ENCODE measurements around the gene KRT37.
"Not testable (repeated sequence)": the region's sequence is repeated elsewhere in the genome, so short reads cannot be mapped to it uniquely, and the experiment has no call there.

KRT37 gene

DNA sequence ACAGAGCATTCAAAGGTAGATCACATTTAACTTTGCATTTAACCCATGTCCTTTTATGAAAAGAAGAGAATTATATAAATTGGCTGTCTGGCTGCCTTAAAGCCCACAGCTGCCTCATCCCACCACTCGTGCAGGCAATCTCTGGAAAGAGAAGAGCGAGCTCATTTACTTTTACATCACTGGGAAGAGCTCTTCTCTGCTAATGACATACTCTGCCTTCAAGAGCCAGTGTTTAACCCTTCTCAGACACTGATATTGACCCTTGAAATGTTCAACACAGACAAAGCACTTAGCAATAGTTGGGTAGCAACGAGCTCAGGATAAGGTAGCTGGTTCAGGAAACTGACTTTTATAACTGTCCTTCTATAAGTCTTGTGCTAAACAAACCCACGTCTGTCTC is 9.6 kb upstream of the KRT37 start:
- no peak for DNase-seq

DNA sequence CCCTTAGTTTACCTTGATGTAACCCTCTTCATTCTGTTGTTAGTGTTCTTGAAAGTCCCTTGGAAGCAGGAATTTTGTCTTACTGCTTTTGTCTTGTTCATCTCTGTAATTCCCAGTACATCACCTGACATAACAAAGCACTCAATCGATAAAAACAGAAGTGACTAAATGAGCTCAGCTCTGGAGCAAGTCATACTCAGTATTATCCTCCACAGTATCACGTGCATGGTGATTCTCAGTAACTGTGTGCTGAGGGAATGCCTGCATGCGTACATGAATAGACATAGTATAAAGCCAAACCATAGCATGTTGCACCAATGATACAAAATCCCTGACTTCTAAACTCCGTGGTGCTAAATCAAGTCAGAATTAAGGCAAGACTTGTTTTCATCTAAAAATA is 9.2 kb upstream of the KRT37 start:
- DNase-seq: no peak

DNA sequence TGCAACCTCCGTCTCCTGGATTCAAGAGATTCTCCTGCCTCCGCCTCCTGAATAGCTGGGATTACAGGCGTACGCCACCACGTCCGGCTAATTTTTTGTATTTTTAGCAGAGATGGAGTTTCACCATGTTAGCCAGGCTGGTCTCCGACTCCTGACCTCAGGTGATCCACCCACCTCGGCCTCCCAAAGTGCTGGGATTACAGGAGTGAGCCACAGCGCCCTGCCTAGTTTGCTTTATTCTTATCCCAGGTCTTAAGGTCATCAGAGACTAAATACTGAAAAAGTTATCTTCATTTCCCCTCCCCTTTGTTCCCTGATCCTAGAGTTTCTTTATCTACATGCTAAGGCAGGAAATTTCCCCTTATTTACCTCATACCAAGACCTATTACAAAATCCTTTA is 6.0 kb upstream of the KRT37 start:
- not testable (repeated sequence) for DNase-seq

DNA sequence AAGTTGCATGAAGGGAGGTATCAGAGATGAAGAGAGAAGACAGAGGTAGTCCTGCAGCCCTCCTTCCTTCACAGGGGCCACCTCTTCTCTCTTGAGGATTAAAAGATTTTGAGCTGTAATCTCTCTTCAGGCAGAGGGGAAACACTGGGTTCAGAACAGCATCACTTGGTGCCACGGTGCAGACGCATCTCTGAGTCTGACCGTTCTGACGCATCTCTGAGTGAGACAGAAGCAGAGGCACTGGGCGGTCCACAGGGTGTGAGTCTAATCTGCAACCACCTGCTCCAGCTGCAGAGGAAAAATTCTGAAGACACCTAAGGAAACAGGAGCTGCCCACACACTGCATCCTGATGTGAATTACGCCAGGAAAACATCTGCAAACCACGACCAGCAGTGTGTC is 5.3 kb upstream of the KRT37 start:
- no peak for DNase-seq

DNA sequence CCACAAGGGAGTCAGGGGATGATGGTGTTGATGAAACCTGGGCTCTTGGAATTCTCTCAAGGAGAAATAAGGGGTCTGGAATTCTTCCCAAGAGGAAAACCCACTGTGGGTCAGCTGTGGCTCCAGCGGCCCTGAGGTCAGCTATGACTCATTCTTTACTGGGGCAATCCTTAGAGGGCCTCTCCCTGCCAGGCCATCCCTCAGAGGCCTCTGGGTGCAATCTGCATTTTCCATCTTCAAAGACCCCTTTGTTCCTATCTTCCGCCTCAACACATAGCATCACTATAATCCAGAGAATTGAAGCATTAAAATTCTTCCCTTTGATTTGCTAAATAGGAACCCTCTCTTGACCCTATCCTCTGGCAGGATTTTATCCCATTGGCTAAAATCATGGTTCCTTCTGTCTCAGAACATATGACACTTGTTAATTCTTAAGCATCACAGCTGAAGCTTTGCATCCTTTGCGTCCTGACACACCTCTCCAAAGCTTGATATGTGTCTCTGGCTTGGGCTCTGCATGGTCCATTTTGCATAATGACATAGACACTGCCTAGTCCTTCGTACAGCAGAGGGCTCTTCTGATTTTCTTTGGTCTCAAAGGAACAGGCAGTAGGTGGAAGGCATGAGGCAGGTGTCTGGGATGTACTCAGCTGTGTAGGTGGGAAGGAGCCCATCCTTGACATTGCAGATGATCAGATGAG is 4.4 kb upstream of the KRT37 start:
- no peak for DNase-seq

DNA sequence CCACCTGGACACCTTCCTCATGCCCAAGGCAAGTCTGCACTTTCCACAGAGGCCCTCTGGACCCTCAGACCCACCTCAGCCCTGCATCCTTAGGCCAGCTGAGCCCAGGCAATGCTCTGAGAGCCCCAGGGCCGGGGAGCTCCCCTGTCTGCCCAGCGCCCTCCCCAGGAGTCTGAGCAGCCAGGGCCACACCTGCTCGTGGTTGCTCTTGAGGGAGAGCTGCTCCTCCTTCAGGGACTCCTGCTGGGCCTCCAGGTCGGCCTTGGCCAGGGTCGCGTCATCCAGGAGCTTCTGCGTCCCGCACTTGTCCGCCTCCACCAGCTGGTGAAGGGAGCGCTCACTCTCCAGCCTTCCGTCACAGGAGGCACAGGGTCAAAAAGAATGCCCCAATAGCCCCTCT is 1.8 kb downstream of the KRT37 start:
- not testable (repeated sequence) for DNase-seq

DNA sequence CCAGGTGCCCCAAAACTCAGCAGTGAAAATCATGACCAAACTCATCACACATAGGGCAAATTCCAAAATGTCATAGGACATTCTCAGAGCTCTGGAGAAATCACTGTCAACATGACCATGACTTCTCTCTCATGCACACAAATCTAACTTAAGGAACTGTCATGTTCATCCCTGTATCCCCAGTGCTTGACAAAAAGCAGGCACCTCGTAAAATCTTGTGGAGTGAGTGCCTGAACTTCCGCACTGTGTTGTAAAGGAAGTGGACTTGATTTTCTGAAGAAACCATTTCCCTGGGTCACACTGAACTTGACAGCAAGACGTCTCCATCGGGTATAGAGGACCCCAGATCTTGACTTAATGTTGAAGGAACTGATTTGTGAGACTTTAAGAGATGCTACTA is 2.8 kb downstream of the KRT37 start:
- DNase-seq: no peak

DNA sequence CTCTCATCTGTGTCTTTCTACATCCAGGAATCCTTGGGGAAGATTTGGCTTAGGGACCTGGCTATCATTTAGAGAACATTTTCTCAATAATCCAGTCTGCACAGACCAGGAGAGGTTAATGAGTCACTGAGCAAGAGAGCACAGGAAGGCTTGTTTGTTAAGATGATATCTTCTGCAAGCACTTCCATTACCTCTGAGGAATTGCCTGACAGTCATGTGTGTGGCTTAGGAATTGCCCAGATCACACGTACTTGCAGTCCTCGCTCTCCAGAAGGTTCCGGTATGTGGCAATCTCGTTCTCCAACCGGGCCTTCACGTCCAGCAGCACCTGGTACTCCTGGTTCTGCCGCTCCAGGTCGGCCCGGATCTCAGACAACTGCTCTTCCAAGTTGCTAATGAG is 3.3 kb downstream of the KRT37 start:
- no peak for DNase-seq

DNA sequence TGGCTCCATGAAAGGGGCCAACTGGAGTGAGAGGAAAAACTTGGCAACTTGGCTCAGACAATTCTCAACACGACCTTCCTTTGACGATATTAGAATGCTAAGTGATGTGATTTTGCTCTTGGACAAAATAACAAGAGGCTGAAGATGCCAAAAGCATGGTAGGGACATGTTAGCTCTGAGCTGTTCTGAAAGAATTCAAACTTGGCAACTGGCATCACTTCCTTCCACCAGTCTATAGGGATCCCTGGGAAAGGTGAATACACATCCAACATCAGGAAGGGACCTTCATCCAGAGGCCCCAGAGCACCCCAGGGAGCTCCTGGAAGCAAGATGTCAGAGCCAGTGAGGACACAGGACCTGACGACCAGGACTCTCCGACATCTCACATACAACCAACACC is 4.3 kb downstream of the KRT37 start:
- no peak for DNase-seq

DNA sequence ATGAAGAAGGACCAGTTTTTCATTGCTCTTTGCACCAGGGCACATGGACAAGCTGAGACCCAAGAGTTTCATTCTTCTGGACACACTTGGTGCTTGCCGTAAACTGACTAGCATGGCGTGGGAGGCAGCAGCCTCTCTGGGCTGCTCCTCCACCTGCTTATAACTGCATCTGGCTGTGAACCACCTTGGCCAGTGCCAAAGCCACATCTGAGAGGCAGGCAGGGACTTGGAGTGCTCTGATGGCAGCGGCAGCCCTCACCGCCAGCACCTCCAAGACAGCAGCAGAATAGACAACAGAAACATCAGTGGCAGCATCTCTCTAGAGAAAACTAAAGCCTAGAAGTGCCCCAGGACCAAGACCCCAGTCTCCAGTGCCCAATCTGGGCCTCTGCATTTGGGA is 4.7 kb downstream of the KRT37 start:
- DNase-seq: no peak

DNA sequence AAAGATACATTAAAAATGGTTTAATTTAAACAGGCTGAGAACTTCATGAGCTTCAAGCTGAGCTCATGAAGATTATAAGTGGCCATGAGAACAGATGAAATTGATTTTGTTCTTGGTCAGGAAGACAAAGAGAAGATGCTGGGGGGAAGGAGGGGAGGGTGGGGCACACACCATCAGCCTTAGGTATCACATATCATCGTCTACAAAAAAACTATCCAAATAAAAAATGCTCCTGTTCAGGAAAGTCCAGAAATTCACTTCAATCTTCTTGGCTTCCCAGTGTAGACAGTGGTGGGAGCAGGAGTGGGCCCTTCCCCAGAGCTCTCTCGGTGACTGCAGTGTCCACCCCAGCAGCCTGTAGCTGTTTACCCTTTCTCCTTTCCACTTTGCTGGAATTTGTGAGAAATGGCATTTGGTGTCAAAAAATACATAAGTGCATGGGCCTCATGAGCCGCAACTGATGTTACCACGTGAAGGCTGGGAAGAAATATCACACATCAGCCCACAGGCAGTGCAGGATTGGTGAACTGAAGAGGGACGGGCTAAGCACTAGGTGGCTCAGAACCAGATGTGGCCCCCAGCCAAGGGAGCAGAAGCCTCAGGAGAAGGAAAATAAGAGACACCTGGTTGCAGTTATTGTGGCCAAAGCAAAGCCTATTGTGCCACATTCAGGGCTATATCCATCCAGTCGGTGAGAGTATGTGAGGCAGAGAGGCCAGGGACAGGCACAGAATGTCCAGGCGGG is 6.1 kb downstream of the KRT37 start:
- DNase-seq: no peak

DNA sequence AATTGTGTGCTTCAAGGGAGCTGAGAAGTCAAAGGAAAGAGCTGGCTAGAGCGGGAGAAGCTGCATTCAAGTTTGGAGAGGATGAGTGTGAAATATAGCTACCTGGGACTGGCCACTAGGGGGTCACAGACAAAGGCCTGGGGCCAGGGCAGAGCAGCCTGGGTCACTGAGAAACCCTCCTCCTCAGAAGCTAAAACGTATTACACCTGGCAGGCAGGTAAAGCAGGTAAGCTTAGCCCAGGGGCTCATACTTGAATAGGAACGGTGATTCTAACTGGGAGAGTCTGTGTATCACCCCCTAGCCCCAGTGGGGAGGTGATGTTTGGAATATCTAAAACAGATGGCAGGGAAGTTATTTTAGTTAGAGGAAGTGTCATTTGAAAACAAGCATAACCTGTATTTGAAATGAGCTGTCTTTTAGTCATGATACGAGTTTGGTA is 6.8 kb downstream of the KRT37 start:
- no peak for DNase-seq

DNA sequence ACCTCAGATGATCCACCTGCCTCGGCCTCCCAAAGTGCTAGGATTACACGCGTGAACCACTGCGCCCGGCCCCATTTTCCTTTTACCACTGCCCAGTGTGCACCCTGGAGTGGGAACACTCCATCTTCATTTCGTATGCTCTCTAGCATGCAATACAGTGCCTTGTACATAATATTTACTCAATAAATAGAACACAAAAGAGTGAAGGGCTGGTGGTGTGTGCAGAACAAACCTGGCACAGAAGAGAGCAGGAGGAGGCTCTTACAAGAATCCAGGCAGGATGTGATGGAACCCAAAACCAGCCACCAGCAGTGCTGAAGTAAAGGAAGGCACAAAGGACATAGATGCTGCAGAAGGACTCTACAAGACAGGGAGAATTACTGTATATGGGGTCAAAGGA is 7.3 kb downstream of the KRT37 start:
- DNase-seq: no peak

DNA sequence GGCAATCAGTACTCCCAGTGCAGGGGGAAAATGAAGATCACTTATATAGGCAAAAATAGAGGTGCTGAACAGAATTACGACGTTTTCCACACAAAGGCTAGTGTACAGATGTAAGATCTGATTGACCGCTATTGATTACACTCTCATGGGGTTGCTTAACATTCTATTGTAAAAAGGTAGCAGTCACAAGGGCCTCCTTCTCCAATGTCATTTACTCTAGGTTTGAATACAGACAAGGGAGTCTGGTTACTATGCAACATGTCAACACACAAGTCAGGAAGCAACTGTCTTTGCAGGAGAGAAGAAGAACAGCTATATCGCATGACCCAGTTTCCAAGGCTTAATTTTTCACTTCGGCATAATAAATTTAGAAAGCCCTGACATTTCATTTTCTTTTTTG is 7.9 kb downstream of the KRT37 start:
- DNase-seq: no peak

DNA sequence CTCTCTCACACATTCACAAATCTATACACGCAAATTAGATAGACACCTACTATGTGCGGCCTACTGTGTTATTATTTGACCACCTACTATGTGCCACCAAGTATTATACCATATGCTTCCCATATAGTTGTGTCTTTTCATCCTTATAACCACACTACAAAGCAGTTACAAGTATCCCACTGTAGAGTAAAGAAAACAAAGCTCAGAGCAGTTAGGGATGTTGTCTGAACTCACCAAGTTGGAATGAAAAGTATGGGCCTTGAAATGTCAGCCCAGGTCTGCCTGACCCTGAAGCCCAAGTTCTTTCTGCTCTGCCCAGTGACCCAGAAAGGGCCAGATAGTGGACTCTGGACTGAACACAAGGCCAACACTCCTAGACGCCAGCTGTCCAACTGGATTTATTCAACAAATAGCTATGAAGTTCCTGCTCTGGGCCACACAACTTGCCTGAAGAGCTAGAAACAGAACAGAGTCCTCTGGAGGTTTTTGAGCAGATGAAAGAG is 8.5 kb downstream of the KRT37 start:
- DNase-seq: no peak

DNA sequence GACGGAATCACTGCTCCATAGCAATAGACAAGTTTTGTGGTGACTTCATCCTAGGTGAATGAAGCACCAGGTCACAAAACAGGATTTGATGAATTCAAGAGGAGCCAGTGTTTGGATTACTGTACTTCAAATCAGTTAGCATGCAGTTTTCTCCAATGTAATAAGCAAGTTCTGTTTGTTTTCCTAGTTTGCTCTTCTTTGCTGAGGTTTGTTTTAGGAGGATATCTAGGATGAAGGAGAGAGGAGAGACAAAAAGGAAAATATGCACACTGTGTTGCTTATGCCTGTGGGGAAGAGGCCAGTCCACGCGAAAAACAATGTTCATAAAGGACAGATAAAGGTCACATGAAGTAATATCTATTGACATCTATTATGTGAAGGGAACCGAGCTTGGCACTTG is 9.0 kb downstream of the KRT37 start:
- no peak for DNase-seq

DNA sequence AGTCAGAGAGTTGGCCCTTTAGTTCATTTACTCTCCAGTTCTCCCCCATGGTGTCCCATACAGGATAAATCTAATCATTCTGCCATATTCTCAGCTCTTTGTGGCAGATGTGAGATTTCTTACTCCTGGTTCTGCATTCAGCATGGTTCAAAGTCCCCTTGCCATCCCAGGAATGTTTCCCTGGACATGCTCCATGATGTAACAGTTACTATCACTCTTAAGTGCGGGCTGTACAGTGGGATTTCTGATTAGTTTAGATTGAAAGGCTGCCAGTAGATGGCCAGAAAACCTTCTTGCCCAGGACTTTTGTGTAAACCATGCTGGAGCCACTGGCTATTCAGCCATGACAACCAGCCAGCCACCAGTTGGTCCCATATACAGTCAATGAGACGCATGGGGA is 10.4 kb downstream of the KRT37 start:
- DNase-seq: no peak

DNA sequence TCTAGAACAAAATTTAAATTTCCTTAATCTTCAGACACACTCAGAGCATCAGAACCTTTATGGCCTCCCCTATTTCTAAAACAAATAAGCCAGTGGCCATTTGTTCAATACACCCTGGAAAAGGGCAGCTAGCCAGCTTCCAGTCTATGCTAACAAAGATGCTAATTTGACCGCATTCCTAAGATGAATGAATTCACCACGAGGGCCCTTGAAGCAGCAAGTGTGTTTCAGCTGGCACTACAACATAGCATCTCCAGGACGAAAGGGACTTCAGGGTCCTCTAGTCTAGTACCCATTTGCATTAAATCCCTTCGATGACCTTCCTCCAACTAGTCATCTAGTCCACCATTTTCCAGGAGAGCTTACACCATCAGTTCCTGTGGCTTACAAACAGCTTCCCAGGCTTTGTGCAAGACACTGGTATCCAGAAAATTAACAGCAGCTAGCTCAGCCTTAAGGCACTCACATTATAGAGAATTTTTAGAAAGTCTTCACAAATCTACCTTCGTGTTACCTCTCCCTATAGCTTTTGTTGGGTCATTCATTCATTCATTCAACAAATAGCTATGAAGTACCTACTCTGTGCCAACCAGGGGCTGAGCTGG is 10.9 kb downstream of the KRT37 start:
- no peak for DNase-seq

DNA sequence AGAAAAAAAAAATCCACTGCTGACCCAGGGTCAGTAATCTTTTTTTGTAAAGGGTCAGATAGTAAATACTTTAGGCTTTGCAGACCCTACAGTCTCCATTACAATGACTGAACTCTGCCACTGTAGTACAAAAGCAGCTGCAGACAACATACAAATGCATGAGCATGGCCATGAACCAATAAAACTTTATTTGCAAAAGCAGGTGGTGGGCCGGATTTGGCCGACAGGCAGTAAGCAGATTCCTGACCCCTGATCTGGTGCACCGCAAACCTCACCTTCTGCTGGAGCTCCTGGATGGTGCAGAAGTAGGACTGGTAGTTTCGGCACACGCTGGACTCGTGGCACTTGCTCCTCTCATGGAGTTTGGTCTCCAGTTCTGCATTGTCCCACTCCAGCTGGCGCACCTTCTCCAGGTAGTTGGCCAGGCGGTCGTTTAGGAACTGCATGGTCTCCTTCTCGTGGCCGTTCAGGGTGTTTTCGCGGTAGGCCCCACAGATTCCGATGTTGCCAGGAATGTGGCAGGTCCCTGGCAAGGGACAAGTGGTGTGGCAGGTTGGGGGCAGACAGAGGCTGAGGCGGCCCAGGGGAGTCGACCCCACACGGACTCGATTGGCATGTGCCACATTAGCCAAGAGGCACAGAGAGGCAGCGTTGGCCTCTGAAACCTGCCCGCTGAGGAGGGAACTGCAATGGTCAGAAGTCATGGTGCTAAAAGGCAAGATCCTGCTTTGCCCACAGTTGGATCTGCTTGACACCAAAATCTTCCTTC is 13.1 kb downstream of the KRT37 start:
- DNase-seq: no peak

DNA sequence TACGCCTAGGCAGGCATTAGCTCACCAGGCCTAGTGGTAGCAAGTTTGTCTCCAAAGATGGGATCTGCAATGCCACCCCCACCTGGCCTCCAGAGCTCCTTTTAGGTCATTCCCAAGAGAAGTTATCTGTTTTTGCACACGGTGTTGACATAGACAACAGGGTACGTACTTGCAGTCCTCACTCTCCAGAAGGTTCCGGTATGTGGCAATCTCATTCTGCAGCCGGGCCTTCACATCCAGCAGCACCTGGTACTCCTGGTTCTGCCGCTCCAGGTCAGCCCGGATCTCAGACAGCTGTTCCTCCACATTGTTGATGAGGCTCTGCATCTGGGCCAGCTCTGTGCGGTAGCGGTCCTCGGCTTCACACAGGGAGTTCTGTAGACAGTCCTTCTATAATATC is 17.2 kb downstream of the KRT37 start:
- no peak for DNase-seq

DNA sequence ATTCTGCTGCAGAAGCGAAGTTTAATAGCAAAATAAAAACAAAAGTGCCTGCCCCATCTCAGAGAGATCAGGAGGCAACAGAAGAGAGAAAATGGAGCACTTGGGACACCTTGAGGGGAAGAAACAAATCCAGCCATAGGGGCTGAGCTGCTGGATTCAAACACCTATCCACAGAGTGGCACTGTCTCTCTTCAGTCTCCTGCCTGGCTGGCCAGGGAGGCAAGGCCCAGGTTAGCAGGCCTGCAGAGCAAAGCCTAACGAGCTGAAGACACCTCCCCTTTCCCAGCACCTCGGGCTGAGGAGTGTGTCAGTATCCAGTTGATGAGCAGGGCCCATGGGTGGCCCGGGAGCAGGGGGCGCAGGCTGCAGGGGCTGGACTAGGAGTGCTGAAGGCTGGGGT is 18.2 kb downstream of the KRT37 start:
- DNase-seq: no peak

DNA sequence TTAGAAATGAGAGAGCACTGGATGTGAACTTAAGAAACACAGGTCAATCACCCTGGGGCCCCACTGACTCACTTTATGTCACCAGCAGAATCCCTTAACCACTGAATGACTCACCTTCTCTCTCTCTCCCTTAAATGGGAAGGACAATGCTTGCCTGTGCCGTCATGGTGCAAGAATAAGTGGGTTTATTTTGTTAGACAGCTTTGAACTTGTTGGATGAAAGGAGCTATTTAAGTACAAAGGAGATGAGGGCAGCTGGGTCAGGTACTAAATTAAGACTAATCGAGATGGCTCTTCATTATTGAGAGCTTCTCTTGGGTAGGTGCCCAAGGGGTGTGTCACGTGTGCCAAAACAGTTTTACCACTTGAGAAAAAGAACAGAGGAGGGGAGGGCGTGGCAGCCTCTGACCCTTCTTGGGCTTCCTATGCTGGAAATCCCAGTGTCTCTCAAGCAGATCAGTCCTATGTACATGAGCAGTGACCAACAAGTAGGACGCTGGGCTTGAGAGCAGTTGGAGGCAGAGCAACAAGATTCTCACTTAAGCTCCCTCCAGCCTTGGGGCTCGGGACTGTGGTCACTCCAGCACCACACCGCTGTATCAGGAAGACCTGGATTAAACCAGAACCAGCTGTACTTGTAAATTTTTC is 20.2 kb downstream of the KRT37 start:
- no peak for DNase-seq
